PC-3 (cell line): ENCODE data around the gene ZNF286A. TPM values are rescaled to one million over a fixed set of nuclear protein-coding genes. Genes with fewer than 3 reads are reported as not detected.
A peak's percentile ranks its signal among the peaks of the same experiment; 100 is the strongest.

Source experiments
- ATAC-seq: fragments of 200-7000 bp; cut with Tn5 transposase; 2 replicates; pipeline ENCODE4 v1.9.1; 2020; ENCODE audit warnings: mild to moderate bottlenecking, moderate library complexity
- BruUV-seq: library from RNA; stranded (reverse); fragments of 400-500 nt; replicated peaks from 2 replicates; lab custom pipeline; 2021; lab: Mats Ljungman, UMichigan
- CTCF ChIA-PET: fragments of 300-600 bp; sonication (Branson Sonifier 250); formaldehyde crosslinking; loops from one replicate; lab custom pipeline; 2022; ENCODE audit warnings: antibody characterized with exemption; lab: Charles Lee
- POLR2A ChIA-PET: fragments of 300-600 bp; sonication (Branson Sonifier 250); formaldehyde crosslinking; loops from one replicate; lab custom pipeline; 2022; ENCODE audit warnings: antibody characterized with exemption; ENCODE audit not compliant: unreplicated experiment; lab: Charles Lee
- DNase-seq: peaks from one replicate; pipeline ENCODE4 v3.0.0-alpha.2; 2015
- H2AFZ ChIP-seq: fragments of 300-600 bp; sonication (generic); 2 replicates; pipeline ENCODE4 v1.6.0; 2016; ENCODE audit warnings: antibody characterized with exemption, low read length
- H3F3A ChIP-seq: fragments of 300-600 bp; sonication (generic); one replicate; pipeline ENCODE4 v1.6.0; 2017; ENCODE audit warnings: antibody characterized with exemption, low read length, control low read depth, mild to moderate bottlenecking; ENCODE audit not compliant: unreplicated experiment
- H3K27ac ChIP-seq: fragments of 300-600 bp; sonication (generic); 2 replicates; pipeline ENCODE4 v1.5.1; 2016; ENCODE audit warnings: mild to moderate bottlenecking, low read length
- H3K27me3 ChIP-seq: fragments of 300-600 bp; sonication (generic); 2 replicates; pipeline ENCODE4 v1.6.1; 2016; ENCODE audit warnings: low read length, mixed read lengths
- H3K36me3 ChIP-seq: fragments of 300-600 bp; sonication (generic); 2 replicates; pipeline ENCODE4 v1.6.1; 2016; ENCODE audit warnings: low read depth, mixed run types, low read length, mixed read lengths
- H3K4me1 ChIP-seq: fragments of 300-600 bp; sonication (generic); 2 replicates; pipeline ENCODE4 v1.5.1; 2016; ENCODE audit warnings: low read length; ENCODE audit not compliant: insufficient read depth
- H3K4me2 ChIP-seq: fragments of 300-600 bp; sonication (generic); 2 replicates; pipeline ENCODE4 v1.6.0; 2016; ENCODE audit warnings: low read length
- H3K4me3 ChIP-seq: fragments of 300-600 bp; sonication (generic); 2 replicates; pipeline ENCODE4 v1.5.1; 2016; ENCODE audit warnings: mild to moderate bottlenecking, low read length, mixed read lengths
- H3K79me2 ChIP-seq: fragments of 300-600 bp; sonication (generic); 2 replicates; pipeline ENCODE4 v1.6.1; 2017; ENCODE audit warnings: low read length, mixed read lengths
- H3K9ac ChIP-seq: fragments of 300-600 bp; sonication (generic); 2 replicates; pipeline ENCODE4 v1.6.0; 2016; ENCODE audit warnings: mild to moderate bottlenecking, low read length
- H3K9me2 ChIP-seq: fragments of 300-600 bp; sonication (generic); replicated peaks from 2 replicates; pipeline ENCODE4 v1.6.1; 2016; ENCODE audit warnings: mixed run types, low read length, mixed read lengths
- H3K9me3 ChIP-seq: fragments of 300-600 bp; sonication (generic); 2 replicates; pipeline ENCODE4 v1.6.1; 2016; ENCODE audit warnings: low read length, mixed read lengths
- H4K20me1 ChIP-seq: fragments of 300-600 bp; sonication (generic); 2 replicates; pipeline ENCODE4 v1.6.1; 2016; ENCODE audit warnings: low read length, mixed read lengths
- EZH2 ChIP-seq: fragments of 300-600 bp; sonication (generic); IDR thresholded peaks from one replicate; pipeline ENCODE4 v1.6.1; 2017; ENCODE audit warnings: antibody characterized with exemption, mild to moderate bottlenecking, low read length; ENCODE audit not compliant: unreplicated experiment
- EZH2phosphoT487 ChIP-seq: fragments of 300-600 bp; sonication (generic); IDR thresholded peaks from 2 replicates; pipeline ENCODE4 v1.6.1; 2018; ENCODE audit warnings: mild to moderate bottlenecking, antibody characterized with exemption, low read length, borderline replicate concordance
- intact Hi-C: fragments of 100-400 bp; cut with micrococcal nuclease; formaldehyde crosslinking; loops from 2 replicates; pipeline ENCODE4 v1.9.0; 2023
- total RNA-seq: library from RNA; depleted of rRNA; stranded (reverse); fragments of >200 nt; gene quantifications from 2 replicates; pipeline ENCODE4 v1.2.3, GENCODE V29; 2014
- TF ChIP-seq, protein P1 (sequence below): fragments of 300-600 bp; sonication (generic); conservative IDR thresholded peaks from 2 replicates; pipeline ENCODE4 v1.5.1; 2017; ENCODE audit warnings: antibody characterized with exemption, low read depth, mild to moderate bottlenecking, low read length

ZNF286A gene
- total RNA-seq, 1 experiment from 2014 or later = 49.6 TPM

- intact Hi-C loops = no loop called here
- peaks cover 14% of the 10 kb centered on the region for H3K36me3 ChIP-seq
- ATAC-seq (no peak), DNase-seq (peak; percentile 28)
- TF ChIP-seq EZH2 = no peak
- TF ChIP-seq, protein P1, sequence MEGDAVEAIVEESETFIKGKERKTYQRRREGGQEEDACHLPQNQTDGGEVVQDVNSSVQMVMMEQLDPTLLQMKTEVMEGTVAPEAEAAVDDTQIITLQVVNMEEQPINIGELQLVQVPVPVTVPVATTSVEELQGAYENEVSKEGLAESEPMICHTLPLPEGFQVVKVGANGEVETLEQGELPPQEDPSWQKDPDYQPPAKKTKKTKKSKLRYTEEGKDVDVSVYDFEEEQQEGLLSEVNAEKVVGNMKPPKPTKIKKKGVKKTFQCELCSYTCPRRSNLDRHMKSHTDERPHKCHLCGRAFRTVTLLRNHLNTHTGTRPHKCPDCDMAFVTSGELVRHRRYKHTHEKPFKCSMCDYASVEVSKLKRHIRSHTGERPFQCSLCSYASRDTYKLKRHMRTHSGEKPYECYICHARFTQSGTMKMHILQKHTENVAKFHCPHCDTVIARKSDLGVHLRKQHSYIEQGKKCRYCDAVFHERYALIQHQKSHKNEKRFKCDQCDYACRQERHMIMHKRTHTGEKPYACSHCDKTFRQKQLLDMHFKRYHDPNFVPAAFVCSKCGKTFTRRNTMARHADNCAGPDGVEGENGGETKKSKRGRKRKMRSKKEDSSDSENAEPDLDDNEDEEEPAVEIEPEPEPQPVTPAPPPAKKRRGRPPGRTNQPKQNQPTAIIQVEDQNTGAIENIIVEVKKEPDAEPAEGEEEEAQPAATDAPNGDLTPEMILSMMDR = no peak
- ChIA-PET CTCF (no interaction called here), POLR2A (no interaction called here)
- peaks cover 17% of the 10 kb centered on the region for H3F3A ChIP-seq
- H3K9me2 ChIP-seq = no peaks in the 10 kb centered on the region
- no peaks in the 10 kb centered on the region for H3K27me3 ChIP-seq
- no peak overlapping the region for H3K9ac ChIP-seq
- no peaks in the 10 kb centered on the region for H3K79me2 ChIP-seq
- peaks cover 32% of the 10 kb centered on the region for H3K4me1 ChIP-seq
- H2AFZ ChIP-seq = no peak overlapping the region
- H3K27ac ChIP-seq = no peak overlapping the region
- H3K9me3 ChIP-seq = no peaks in the 10 kb centered on the region
- no TSS peak for BruUV-seq
- H3K4me2 ChIP-seq = no peak overlapping the region
- no peaks in the 10 kb centered on the region for H4K20me1 ChIP-seq
- H3K4me3 ChIP-seq = no peak overlapping the region
Observed at GRCh38 chr17:15662681-15663080, 36.9 kb upstream of the ZNF286A start.

DNA sequence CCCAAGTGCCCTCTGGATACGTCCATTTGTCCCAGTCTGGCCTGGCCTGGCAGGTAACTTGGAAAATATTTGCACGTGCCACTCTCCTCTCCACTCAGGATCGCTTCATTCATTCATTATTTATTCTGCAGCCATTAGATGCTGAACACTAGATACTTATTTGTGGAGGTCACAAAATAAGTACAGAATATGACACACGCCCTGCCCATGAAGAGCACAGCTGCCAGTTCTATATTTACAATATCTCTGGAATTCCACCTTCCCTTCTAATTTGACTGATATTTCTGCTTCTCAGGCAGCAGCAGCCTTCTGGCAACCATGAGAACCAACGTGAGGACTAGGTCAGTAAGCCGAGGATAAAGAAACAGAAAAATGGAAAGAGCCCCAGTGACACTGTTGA, 36.4 kb upstream of the ZNF286A start:
- H3K4me3 ChIP-seq = no peak overlapping the region
- H3K4me2 ChIP-seq = no peak overlapping the region
- H3F3A ChIP-seq = peaks cover 12% of the 10 kb centered on the region
- H3K27ac ChIP-seq = no peak overlapping the region
- TF ChIP-seq EZH2phosphoT487 (no peak), EZH2 (no peak)
- TF ChIP-seq, protein P1 = no peak
- no peak overlapping the region for H3K9ac ChIP-seq
- DNase-seq (no peak), ATAC-seq (no peak)
- H2AFZ ChIP-seq = no peak overlapping the region
- H3K4me1 ChIP-seq = peaks cover 27% of the 10 kb centered on the region
- intact Hi-C loops = no loop called here
- no peaks in the 10 kb centered on the region for H3K9me3 ChIP-seq
- no peaks in the 10 kb centered on the region for H3K79me2 ChIP-seq
- H4K20me1 ChIP-seq = no peaks in the 10 kb centered on the region
- BruUV-seq = no TSS peak
- no peaks in the 10 kb centered on the region for H3K9me2 ChIP-seq
- H3K27me3 ChIP-seq = no peaks in the 10 kb centered on the region
- CTCF ChIA-PET = no interaction called here
- peaks cover 14% of the 10 kb centered on the region for H3K36me3 ChIP-seq
- POLR2A ChIA-PET = no interaction called here

- no peaks in the 10 kb centered on the region for H3K9me2 ChIP-seq
- TF ChIP-seq, protein P1 = no peak
- TF ChIP-seq EZH2phosphoT487 = no peak
- TF ChIP-seq EZH2 = no peak
- ChIA-PET CTCF (no interaction called here), POLR2A (no interaction called here)
- intact Hi-C loops = no loop called here
- BruUV-seq = no TSS peak
- DNase-seq (no peak), ATAC-seq (no peak)
- no peaks in the 10 kb centered on the region for H3K9me3 ChIP-seq
- H3K27me3 ChIP-seq = no peaks in the 10 kb centered on the region
- H3F3A ChIP-seq = peaks cover 7% of the 10 kb centered on the region
- no peak overlapping the region for H3K4me2 ChIP-seq
- H3K36me3 ChIP-seq = peaks cover 14% of the 10 kb centered on the region
- no peaks in the 10 kb centered on the region for H3K79me2 ChIP-seq
- H3K9ac ChIP-seq = no peak overlapping the region
- H4K20me1 ChIP-seq = no peaks in the 10 kb centered on the region
- H2AFZ ChIP-seq = no peak overlapping the region
- no peak overlapping the region for H3K4me3 ChIP-seq
- peaks cover 22% of the 10 kb centered on the region for H3K4me1 ChIP-seq
- H3K27ac ChIP-seq = no peak overlapping the region
Observed at GRCh38 chr17:15663691-15664090, 35.9 kb upstream of the ZNF286A start.
